Breast epithelium (tissue), 4 donors: ENCODE results near the gene XPA. TPM values are rescaled to one million over a fixed set of nuclear protein-coding genes. Genes with fewer than 3 reads are reported as not detected.

Experiments
- DNase-seq, 2 donors: peaks; one replicate each; pipeline ENCODE4 v3.0.0-alpha.2; 2019; ENCODE audit warnings: low spot score in 2 of 2
- H3K27ac ChIP-seq, 2 donors: fragments of 200-600 bp; sonication (generic) in 1 of 2; one replicate each; pipeline ENCODE4 v1.5.1; 2016 to 2019; ENCODE audit warnings: mild to moderate bottlenecking in 1 of 2
- H3K27me3 ChIP-seq, 2 donors: fragments of 200-600 bp; sonication (generic) in 1 of 2; one replicate each; pipeline versions ENCODE4 v1.5.1 to v1.6.0; 2017 to 2019; ENCODE audit warnings: control low read depth in 1 of 2, mild to moderate bottlenecking in 1 of 2
- H3K36me3 ChIP-seq: fragments of 200-600 bp; one replicate; pipeline ENCODE4 v1.5.1; 2019
- H3K4me1 ChIP-seq, 2 donors: fragments of 200-600 bp; sonication (generic); one replicate each; pipeline ENCODE4 v1.5.1; 2016 to 2019; ENCODE audit warnings: control low read depth in 1 of 2
- H3K4me3 ChIP-seq, 3 donors: fragments of 200-600 bp; sonication (generic); 1 replicate in 2 of 3; 2 replicates in 1 of 3; pipeline ENCODE4 v1.5.1; 2016 to 2019; ENCODE audit warnings: mild to moderate bottlenecking in 3 of 3, moderate library complexity in 2 of 3
- H3K9me3 ChIP-seq, 2 donors: fragments of 200-600 bp; sonication (generic) in 1 of 2; one replicate each; pipeline ENCODE4 v1.5.1; 2016 to 2019; ENCODE audit warnings: control low read depth in 1 of 2
- POLR2A ChIP-seq: fragments of 450-650 bp; IDR thresholded peaks from one replicate; pipeline ENCODE4 v1.6.1; 2016; ENCODE audit warnings: antibody characterized with exemption, mild to moderate bottlenecking, moderate library complexity
- POLR2AphosphoS5 ChIP-seq, 3 donors: sonication (generic); formaldehyde crosslinking; IDR thresholded peaks; one replicate each; pipeline ENCODE4 v1.6.1; 2017; ENCODE audit warnings: antibody characterized with exemption in 3 of 3
- intact Hi-C: fragments of 100-400 bp; cut with DNase I; formaldehyde crosslinking; loops from one replicate; pipeline ENCODE4 v1.15.1; 2023; ENCODE audit warnings: low total_unique reads
- total RNA-seq, 3 donors: library from RNA; depleted of rRNA; stranded (reverse); fragments of >200 nt; gene quantifications; one replicate each; pipeline ENCODE4 v1.1.0, GENCODE V29; 2016
- TF ChIP-seq, protein P1 (sequence below), 3 donors: fragments of 450-650 bp; IDR thresholded peaks; one replicate each; pipeline ENCODE4 v1.5.1; 2016 to 2017; ENCODE audit warnings: antibody characterized with exemption in 3 of 3, mild to moderate bottlenecking in 3 of 3, moderate library complexity in 3 of 3

The XPA gene
- total RNA-seq, 3 donors from 2014 or later: 15.4 to 16.8 (median 16.7) TPM

DNA sequence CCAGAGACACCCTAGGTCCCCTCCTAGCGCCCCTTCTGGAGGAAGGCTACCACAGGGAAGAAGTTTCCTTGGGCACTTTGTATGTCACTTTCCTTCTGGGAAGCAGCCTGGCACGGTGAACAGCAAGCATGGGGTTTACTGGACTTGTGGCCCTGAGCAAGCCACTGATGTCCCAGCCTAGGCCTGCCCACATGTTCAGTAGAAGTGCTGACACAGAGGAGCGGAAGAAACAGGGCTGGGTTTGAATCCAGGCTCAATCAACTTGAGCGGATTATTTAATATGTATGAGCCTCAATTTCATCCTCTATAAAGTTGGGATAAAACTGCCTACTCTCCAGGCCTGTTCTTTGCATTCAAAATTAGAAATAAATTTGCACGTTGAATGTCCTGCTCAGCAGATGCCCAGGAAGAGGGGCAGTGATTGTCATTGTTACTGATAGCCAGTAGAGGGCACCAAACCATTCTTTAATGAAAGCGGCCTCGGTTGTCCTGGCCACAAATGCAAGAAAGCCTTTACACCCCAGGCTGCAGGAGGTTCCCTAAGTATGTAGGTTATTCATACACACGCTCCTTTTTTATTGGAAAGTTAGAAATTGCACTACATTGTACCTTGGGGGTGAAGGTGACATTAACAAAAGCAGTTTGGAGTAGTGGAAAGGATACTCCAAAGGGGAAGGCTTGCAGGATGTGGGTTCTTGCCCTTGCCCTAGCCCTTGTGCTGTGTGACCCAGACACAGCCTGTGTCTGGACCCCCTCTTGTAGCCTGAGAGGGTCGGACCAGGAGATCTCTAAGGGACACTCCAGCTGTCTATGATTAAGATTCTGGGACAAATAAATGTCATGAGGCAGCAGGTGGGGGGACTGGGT is 13.4 kb upstream of the XPA start:
- peaks cover 0 to 4% of the 10 kb centered on the region in 2 donors for H3K27me3 ChIP-seq
- H3K36me3 ChIP-seq: no peaks in the 10 kb centered on the region
- no peak for DNase-seq
- no peak overlapping the region for H3K4me3 ChIP-seq
- TF ChIP-seq POLR2A (no peak), POLR2AphosphoS5 (IDR thresholded peaks at IDR 0.05) (no peak)
- TF ChIP-seq, protein P1, sequence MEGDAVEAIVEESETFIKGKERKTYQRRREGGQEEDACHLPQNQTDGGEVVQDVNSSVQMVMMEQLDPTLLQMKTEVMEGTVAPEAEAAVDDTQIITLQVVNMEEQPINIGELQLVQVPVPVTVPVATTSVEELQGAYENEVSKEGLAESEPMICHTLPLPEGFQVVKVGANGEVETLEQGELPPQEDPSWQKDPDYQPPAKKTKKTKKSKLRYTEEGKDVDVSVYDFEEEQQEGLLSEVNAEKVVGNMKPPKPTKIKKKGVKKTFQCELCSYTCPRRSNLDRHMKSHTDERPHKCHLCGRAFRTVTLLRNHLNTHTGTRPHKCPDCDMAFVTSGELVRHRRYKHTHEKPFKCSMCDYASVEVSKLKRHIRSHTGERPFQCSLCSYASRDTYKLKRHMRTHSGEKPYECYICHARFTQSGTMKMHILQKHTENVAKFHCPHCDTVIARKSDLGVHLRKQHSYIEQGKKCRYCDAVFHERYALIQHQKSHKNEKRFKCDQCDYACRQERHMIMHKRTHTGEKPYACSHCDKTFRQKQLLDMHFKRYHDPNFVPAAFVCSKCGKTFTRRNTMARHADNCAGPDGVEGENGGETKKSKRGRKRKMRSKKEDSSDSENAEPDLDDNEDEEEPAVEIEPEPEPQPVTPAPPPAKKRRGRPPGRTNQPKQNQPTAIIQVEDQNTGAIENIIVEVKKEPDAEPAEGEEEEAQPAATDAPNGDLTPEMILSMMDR (IDR thresholded peaks at IDR 0.05): peak; percentile 47 to 79 (median 71)
- intact Hi-C loops: no loop called here
- H3K27ac ChIP-seq: no peak overlapping the region
- no peaks in the 10 kb centered on the region for H3K4me1 ChIP-seq
- no peaks in the 10 kb centered on the region for H3K9me3 ChIP-seq

DNA sequence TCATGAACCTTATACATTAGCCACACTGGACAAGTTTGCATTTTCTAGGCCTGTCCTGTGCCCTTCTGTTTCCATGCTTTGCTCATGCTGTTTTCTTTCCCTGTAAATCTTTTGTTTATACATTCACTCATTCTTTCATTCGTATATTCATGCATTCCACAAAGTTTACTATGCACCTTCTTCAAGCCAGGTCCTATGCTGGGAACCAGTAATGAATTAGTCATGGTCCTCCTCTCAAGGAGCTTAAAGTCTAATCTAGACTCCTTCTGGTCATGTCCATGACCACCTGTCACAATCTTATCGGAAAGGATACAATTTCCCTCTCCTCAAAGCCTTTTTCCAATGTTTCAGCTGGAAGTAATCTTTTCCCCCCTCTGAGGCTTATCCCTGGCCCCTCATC is 9.1 kb upstream of the XPA start:
- Histone ChIP-seq H3K9me3 (no peaks in the 10 kb centered on the region), H3K36me3 (no peaks in the 10 kb centered on the region), H3K4me1 (no peaks in the 10 kb centered on the region), H3K27ac (no peak overlapping the region), H3K4me3 (no peak overlapping the region), H3K27me3 (peaks cover 0 to 2% of the 10 kb centered on the region in 2 donors)
- intact Hi-C loops: no loop called here
- TF ChIP-seq, protein P1 (IDR thresholded peaks at IDR 0.05): no peak
- TF ChIP-seq POLR2A: no peak
- no peak for TF ChIP-seq POLR2AphosphoS5 (IDR thresholded peaks at IDR 0.05)
- no peak for DNase-seq

DNA sequence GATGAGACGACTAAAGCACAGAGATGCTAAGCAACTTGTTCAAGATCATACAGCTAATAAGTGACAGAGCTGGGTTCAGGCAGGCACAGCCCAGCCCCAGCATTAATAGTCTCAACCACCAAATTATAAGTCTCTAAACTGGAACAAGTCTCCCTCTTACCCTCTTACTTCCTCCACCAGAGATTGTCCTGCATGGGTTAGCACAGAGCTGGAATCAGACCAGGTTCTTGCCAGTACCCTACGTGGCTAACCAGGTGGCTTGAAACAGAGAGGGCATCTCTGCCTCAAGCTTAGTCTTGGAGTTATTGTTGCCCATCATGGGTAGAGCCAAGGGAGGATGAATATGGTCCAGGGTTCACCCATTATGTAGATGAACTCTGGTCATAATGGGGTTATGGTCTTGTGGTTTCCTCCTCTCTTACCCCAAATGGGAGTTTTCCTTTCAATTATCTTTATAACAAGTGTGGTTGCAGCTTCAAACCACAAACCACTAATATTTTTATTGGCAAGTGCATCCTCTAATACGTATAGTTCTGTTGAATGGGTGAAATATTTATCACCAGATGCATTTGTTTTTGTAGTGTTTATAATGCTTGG is 8.3 kb upstream of the XPA start:
- intact Hi-C loops: no loop called here
- H3K27me3 ChIP-seq: no peaks in the 10 kb centered on the region
- no peaks in the 10 kb centered on the region for H3K4me1 ChIP-seq
- no peaks in the 10 kb centered on the region for H3K9me3 ChIP-seq
- H3K36me3 ChIP-seq: no peaks in the 10 kb centered on the region
- TF ChIP-seq, protein P1 (IDR thresholded peaks at IDR 0.05): no peak
- TF ChIP-seq POLR2AphosphoS5 (IDR thresholded peaks at IDR 0.05) (no peak), POLR2A (no peak)
- DNase-seq: no peak
- H3K4me3 ChIP-seq: no peak overlapping the region
- H3K27ac ChIP-seq: no peak overlapping the region

DNA sequence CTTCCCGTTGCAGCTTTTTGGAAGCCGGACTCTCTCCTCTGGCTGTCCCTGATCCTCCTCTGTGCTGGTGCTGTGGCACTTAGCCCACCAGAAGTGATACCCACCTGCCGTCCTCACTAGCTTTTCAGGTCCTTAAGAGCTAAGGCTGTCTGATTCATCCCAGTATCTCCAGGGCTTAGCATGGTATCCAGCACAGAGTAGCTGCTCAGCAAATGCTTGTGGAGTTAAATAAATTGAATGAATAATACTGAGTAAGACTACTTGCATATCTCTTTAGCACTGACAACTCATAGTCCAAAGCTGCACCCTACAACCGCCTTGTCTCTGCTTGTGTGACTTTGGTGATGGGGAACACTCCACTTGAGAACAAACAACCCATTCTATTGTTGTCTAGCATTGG is 7.7 kb upstream of the XPA start:
- no peak for DNase-seq
- Histone ChIP-seq H3K36me3 (no peaks in the 10 kb centered on the region), H3K27ac (peak overlapping the region; percentile 19 to 80), H3K27me3 (no peaks in the 10 kb centered on the region), H3K9me3 (no peaks in the 10 kb centered on the region), H3K4me3 (no peak overlapping the region), H3K4me1 (no peaks in the 10 kb centered on the region)
- intact Hi-C loops: no loop called here
- TF ChIP-seq POLR2A: no peak
- TF ChIP-seq POLR2AphosphoS5 (IDR thresholded peaks at IDR 0.05): no peak
- TF ChIP-seq, protein P1 (IDR thresholded peaks at IDR 0.05): no peak

DNA sequence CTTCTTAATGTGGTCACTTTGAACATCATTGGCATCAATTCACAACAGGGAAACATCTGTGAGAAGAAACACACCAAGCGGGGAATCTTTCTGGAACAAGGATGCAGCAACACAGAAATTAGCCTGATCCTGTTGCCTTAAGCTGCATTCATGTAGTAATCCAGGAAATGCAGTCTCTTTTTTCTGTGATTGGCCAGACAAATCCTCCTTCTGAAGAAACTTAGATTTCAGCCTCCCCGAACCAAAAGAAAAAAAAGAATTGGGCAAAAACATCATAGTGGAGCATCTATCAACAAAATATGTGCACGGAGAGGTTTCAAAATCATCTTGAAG is 7.2 kb upstream of the XPA start:
- no peak for TF ChIP-seq POLR2AphosphoS5 (IDR thresholded peaks at IDR 0.05)
- no peak for TF ChIP-seq POLR2A
- TF ChIP-seq, protein P1 (IDR thresholded peaks at IDR 0.05): no peak
- no peak for DNase-seq
- no peaks in the 10 kb centered on the region for H3K9me3 ChIP-seq
- intact Hi-C loops: no loop called here
- no peaks in the 10 kb centered on the region for H3K27me3 ChIP-seq
- peak overlapping the region; percentile 19 to 80 for H3K27ac ChIP-seq
- no peak overlapping the region for H3K4me3 ChIP-seq
- H3K4me1 ChIP-seq: no peaks in the 10 kb centered on the region
- H3K36me3 ChIP-seq: no peaks in the 10 kb centered on the region
